ENCODE measurements around the gene TECPR2. TPM values are rescaled to one million over a fixed set of nuclear protein-coding genes. Genes with fewer than 3 reads are reported as not detected.

TECPR2 gene
- total and polyA plus RNA-seq, 2 of the 13 experiments (the other 11 are each of a cell fraction or from before 2014, with no cell fraction given) = 3.5 to 5.7 TPM

DNA sequence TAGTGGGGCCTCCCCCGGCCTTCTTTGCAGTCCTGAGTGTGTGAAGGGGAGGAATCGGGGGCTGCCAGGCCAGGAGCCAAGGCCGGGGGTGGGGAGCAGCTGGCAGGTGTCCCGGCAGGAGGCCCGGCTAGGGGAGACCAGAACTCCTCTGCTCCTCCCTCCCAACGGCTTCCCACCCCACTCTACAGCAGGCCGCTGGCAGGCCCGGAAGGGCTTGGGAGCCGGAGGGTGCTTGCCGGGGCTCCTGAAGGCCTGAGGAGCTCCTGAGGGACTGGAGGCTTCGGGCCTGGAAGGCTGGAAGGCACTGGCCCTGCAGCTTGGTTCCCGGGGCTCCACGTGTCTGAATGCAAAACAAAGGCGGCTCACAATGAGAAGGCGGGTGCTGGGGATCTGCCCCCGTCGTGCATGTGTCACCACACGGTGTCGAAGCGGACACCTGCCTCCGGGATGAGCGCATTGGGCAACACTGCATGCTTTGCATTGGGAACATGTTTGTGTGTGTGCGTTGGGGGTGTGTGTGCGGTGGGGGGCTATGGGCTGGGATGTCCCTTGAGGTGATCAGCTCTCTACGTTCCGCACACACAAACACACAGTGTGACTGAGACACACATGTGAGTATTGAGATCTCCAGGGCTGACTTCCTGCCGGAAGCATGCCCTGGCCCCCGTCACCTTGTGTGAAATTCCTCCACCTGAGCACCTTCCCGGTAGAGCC lies 177.7 kb downstream of the TECPR2 start (continued):
- TF ChIP-seq, protein P1, sequence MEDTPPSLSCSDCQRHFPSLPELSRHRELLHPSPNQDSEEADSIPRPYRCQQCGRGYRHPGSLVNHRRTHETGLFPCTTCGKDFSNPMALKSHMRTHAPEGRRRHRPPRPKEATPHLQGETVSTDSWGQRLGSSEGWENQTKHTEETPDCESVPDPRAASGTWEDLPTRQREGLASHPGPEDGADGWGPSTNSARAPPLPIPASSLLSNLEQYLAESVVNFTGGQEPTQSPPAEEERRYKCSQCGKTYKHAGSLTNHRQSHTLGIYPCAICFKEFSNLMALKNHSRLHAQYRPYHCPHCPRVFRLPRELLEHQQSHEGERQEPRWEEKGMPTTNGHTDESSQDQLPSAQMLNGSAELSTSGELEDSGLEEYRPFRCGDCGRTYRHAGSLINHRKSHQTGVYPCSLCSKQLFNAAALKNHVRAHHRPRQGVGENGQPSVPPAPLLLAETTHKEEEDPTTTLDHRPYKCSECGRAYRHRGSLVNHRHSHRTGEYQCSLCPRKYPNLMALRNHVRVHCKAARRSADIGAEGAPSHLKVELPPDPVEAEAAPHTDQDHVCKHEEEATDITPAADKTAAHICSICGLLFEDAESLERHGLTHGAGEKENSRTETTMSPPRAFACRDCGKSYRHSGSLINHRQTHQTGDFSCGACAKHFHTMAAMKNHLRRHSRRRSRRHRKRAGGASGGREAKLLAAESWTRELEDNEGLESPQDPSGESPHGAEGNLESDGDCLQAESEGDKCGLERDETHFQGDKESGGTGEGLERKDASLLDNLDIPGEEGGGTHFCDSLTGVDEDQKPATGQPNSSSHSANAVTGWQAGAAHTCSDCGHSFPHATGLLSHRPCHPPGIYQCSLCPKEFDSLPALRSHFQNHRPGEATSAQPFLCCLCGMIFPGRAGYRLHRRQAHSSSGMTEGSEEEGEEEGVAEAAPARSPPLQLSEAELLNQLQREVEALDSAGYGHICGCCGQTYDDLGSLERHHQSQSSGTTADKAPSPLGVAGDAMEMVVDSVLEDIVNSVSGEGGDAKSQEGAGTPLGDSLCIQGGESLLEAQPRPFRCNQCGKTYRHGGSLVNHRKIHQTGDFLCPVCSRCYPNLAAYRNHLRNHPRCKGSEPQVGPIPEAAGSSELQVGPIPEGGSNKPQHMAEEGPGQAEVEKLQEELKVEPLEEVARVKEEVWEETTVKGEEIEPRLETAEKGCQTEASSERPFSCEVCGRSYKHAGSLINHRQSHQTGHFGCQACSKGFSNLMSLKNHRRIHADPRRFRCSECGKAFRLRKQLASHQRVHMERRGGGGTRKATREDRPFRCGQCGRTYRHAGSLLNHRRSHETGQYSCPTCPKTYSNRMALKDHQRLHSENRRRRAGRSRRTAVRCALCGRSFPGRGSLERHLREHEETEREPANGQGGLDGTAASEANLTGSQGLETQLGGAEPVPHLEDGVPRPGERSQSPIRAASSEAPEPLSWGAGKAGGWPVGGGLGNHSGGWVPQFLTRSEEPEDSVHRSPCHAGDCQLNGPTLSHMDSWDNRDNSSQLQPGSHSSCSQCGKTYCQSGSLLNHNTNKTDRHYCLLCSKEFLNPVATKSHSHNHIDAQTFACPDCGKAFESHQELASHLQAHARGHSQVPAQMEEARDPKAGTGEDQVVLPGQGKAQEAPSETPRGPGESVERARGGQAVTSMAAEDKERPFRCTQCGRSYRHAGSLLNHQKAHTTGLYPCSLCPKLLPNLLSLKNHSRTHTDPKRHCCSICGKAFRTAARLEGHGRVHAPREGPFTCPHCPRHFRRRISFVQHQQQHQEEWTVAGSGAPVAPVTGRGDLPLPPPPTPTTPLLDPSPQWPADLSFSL (CRISPR knock-in tag; IDR thresholded peaks at IDR 0.05) = peak; percentile 70; the same call in 1 of the 2 replicates
- TF ChIP-seq YEATS4 (CRISPR knock-in tag; IDR thresholded peaks at IDR 0.05; ENCODE audit: borderline replicate concordance) (no peak), ZNF780A (CRISPR knock-in tag; IDR thresholded peaks at IDR 0.05) (no peak), PPARG (CRISPR knock-in tag; conservative IDR thresholded peaks at IDR 0.05) (no peak), ZNF567 (CRISPR knock-in tag; IDR thresholded peaks at IDR 0.05; ENCODE audit: borderline replicate concordance) (no peak), SSRP1 (CRISPR knock-in tag; IDR thresholded peaks at IDR 0.05) (no peak), ZBTB20 (CRISPR knock-in tag; IDR thresholded peaks at IDR 0.05; ENCODE audit: borderline replicate concordance, low read depth) (no peak), U2AF2 (IDR thresholded peaks at IDR 0.05; ENCODE audit: low read depth, low read length) (no peak), ZNF329 (CRISPR knock-in tag; IDR thresholded peaks at IDR 0.05; ENCODE audit: low read depth) (no peak), STAG1 (CRISPR knock-in tag; IDR thresholded peaks at IDR 0.05) (no peak; the same call in 1 of the 2 replicates), TFAP4 (IDR thresholded peaks at IDR 0.05; ENCODE audit: borderline replicate concordance, low read depth) (no peak; the same call in 1 of the 2 replicates), ZZZ3 (CRISPR knock-in tag; IDR thresholded peaks at IDR 0.05; ENCODE audit: borderline replicate concordance) (no peak), RBM22 (optimal IDR thresholded peaks at IDR 0.05; ENCODE audit: low read length) (no peak), ZBTB38 (CRISPR knock-in tag; IDR thresholded peaks at IDR 0.05) (peak; percentile 85), BRCA1 (CRISPR knock-in tag; IDR thresholded peaks at IDR 0.05) (no peak), ZNF678 (CRISPR knock-in tag; IDR thresholded peaks at IDR 0.05) (no peak)
- TF ChIP-seq, protein P2, sequence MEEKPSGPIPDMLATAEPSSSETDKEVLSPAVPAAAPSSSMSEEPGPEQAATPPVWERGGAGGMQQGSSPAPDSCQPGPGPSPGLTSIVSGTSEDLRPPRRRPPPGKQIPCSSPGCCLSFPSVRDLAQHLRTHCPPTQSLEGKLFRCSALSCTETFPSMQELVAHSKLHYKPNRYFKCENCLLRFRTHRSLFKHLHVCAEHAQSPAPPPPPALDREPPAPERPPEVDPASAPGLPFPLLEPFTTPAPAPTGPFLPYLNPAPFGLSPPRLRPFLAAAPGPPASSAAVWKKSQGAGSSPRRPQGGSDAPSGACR (CRISPR knock-in tag; IDR thresholded peaks at IDR 0.05) = peak; percentile 74
- TF ChIP-seq, protein P3, sequence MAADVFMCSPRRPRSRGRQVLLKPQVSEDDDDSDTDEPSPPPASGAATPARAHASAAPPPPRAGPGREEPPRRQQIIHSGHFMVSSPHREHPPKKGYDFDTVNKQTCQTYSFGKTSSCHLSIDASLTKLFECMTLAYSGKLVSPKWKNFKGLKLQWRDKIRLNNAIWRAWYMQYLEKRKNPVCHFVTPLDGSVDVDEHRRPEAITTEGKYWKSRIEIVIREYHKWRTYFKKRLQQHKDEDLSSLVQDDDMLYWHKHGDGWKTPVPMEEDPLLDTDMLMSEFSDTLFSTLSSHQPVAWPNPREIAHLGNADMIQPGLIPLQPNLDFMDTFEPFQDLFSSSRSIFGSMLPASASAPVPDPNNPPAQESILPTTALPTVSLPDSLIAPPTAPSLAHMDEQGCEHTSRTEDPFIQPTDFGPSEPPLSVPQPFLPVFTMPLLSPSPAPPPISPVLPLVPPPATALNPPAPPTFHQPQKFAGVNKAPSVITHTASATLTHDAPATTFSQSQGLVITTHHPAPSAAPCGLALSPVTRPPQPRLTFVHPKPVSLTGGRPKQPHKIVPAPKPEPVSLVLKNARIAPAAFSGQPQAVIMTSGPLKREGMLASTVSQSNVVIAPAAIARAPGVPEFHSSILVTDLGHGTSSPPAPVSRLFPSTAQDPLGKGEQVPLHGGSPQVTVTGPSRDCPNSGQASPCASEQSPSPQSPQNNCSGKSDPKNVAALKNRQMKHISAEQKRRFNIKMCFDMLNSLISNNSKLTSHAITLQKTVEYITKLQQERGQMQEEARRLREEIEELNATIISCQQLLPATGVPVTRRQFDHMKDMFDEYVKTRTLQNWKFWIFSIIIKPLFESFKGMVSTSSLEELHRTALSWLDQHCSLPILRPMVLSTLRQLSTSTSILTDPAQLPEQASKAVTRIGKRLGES (CRISPR knock-in tag; IDR thresholded peaks at IDR 0.05; ENCODE audit: borderline replicate concordance) = no peak
